HepG2 (cell line): Measurements from ENCODE around the gene CABP4. TPM values are rescaled to one million over a fixed set of nuclear protein-coding genes. Genes with fewer than 3 reads are reported as not detected.

Experiments
- ATF7-NPFF ChIP-seq: sonication (generic); formaldehyde crosslinking; IDR thresholded peaks from 2 replicates; pipeline ENCODE4 v1.8.1; 2023; ENCODE audit warnings: mild to moderate bottlenecking, low read depth, missing genetic modification reagents, moderate library complexity
- BCL6 ChIP-seq: IDR thresholded peaks from 2 replicates; pipeline ENCODE4 v1.6.1; 2016; ENCODE audit warnings: missing genetic modification reagents, missing compliant biosample characterization
- FIP1L1 ChIP-seq: fragments of 200-400 bp; formaldehyde crosslinking; IDR thresholded peaks from 2 replicates; pipeline ENCODE4 v1.6.1; 2018; ENCODE audit warnings: low read depth, mild to moderate bottlenecking, low read length, moderate library complexity, borderline replicate concordance; ENCODE audit not compliant: insufficient read depth
- GTF2F1 ChIP-seq: fragments of 150-350 bp; IDR thresholded peaks from 2 replicates; pipeline ENCODE4 v1.6.1; 2014; ENCODE audit warnings: low read length
- IKZF4 ChIP-seq: sonication (generic); formaldehyde crosslinking; IDR thresholded peaks from 2 replicates; pipeline ENCODE4 v1.5.1; 2020; ENCODE audit warnings: borderline replicate concordance, mild to moderate bottlenecking, low read depth, missing genetic modification reagents; ENCODE audit errors: not compliant biosample characterization
- MXI1 ChIP-seq: IDR thresholded peaks from 3 replicates; pipeline ENCODE4 v1.6.1; 2012; ENCODE audit warnings: low read depth, low read length, inconsistent platforms, borderline replicate concordance
- MYNN ChIP-seq: sonication (generic); formaldehyde crosslinking; IDR thresholded peaks from 2 replicates; pipeline ENCODE4 v1.4.0; 2020; ENCODE audit warnings: mild to moderate bottlenecking, low read depth, missing genetic modification reagents
- ONECUT2 ChIP-seq: sonication (generic); formaldehyde crosslinking; IDR thresholded peaks from 2 replicates; pipeline ENCODE4 v1.4.0; 2020; ENCODE audit warnings: missing genetic modification reagents
- SP1 ChIP-seq, 2 experiments: fragments of 450-650 bp in 1 of 2; sonication (generic) in 1 of 2; formaldehyde crosslinking in 1 of 2; IDR thresholded peaks; 2 replicates each; pipeline versions ENCODE4 v1.4.0 to v1.6.1; 2016 to 2020; ENCODE audit warnings: missing genetic modification reagents in 1 of 2
- ZBTB4 ChIP-seq: sonication (generic); formaldehyde crosslinking; IDR thresholded peaks from 2 replicates; pipeline ENCODE4 v1.4.0; 2020; ENCODE audit warnings: missing genetic modification reagents, mild to moderate bottlenecking, borderline replicate concordance
- ZNF230 ChIP-seq: sonication (generic); formaldehyde crosslinking; IDR thresholded peaks from 2 replicates; pipeline ENCODE4 v1.4.0; 2020; ENCODE audit warnings: mild to moderate bottlenecking, missing genetic modification reagents
- ZNF512B ChIP-seq: sonication (generic); formaldehyde crosslinking; IDR thresholded peaks from 2 replicates; pipeline ENCODE4 v1.5.1; 2020; ENCODE audit warnings: missing genetic modification reagents, mild to moderate bottlenecking, borderline replicate concordance
- polyA plus RNA-seq, 8 experiments: library from polyadenylated mRNA; depleted of rRNA in 3 of 8; stranded (reverse) in 7 of 8; unstranded in 1 of 8; fragments of >200 nt; fragmentation: Illumina TruSeq in 4 of 8; extraction: Trizol in 4 of 8; gene quantifications; 2 replicates each; pipeline versions ENCODE4 v1.2.1 to v1.2.3, GENCODE V29; 2011 to 2016; ENCODE audit warnings: low read depth in 4 of 8, missing spikeins in 1 of 8, mixed read lengths in 1 of 8; ENCODE audit not compliant: insufficient read depth in 1 of 8
- total RNA-seq, 5 experiments: library from RNA; depleted of rRNA; stranded (reverse); fragments of >200 nt; fragmentation: Illumina TruSeq; extraction: Trizol; gene quantifications; 2 replicates each; pipeline ENCODE4 v1.2.3, GENCODE V29; 2016; ENCODE audit warnings: low read depth in 1 of 5
- TF ChIP-seq, protein P1 (sequence below): sonication (generic); formaldehyde crosslinking; IDR thresholded peaks from 2 replicates; pipeline ENCODE4 v1.8.1; 2023; ENCODE audit warnings: mild to moderate bottlenecking, missing genetic modification reagents
- TF ChIP-seq, protein P2 (sequence below): sonication (generic); formaldehyde crosslinking; IDR thresholded peaks from 2 replicates; pipeline ENCODE4 v1.5.1; 2020; ENCODE audit warnings: missing genetic modification reagents, mild to moderate bottlenecking, borderline replicate concordance
- TF ChIP-seq, protein P3 (sequence below): sonication (generic); formaldehyde crosslinking; IDR thresholded peaks from 2 replicates; pipeline ENCODE4 v1.4.0; 2020; ENCODE audit warnings: missing genetic modification reagents, mild to moderate bottlenecking, borderline replicate concordance
- TF ChIP-seq, protein P4 (sequence below): sonication (generic); formaldehyde crosslinking; IDR thresholded peaks from 2 replicates; pipeline ENCODE4 v1.4.0; 2020; ENCODE audit warnings: mild to moderate bottlenecking, missing genetic modification reagents

The CABP4 gene
- total and polyA plus RNA-seq, 2 of the 13 experiments (the other 11 are each of a cell fraction or from before 2014, with no cell fraction given): not detected

DNA sequence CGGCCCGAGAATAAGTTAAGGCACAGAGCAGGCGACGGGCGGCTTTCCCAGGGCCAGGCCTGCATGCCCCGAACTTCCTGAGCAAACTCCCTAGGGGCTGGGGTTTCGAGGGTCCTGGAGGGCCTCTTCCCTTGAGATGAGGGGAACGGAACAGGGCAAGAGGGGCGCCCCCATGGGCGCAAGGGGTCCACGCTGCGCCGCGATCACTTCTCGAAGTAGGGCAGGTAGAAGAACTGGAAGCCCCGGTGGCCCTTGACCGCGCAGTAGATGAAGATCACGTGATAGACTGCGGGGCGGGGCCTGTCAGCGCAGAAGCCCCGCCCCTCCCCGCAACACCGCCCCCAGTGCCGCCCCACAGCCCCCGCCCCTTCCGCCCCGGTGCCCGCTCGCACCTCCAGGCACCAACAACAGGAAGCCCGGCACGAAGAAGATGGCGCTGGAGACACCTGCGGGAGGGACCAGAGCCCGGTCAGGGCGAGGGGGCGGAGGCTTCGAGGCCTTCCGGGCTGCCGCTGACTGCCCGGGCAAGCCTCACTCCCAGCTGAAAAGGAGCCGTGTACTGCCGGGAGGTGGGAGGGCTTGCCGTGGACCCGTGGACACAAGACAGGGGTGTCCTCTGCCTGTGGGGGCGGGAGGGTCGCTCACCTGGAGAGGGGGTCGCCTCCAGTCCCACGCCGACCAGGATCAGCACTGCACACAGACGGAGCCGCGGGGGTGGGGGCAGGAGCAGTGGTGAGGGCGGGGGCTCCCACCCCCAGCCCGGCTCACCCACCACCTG, 9.4 kb downstream of the CABP4 start (continued):
- no peak for TF ChIP-seq BCL6 (CRISPR knock-in tag)
- TF ChIP-seq, protein P1, sequence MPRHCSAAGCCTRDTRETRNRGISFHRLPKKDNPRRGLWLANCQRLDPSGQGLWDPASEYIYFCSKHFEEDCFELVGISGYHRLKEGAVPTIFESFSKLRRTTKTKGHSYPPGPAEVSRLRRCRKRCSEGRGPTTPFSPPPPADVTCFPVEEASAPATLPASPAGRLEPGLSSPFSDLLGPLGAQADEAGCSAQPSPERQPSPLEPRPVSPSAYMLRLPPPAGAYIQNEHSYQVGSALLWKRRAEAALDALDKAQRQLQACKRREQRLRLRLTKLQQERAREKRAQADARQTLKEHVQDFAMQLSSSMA (CRISPR knock-in tag): no peak
- 0 out of 2 replicates have a peak, but pooled peaks have one; percentile 54 for TF ChIP-seq GTF2F1
- TF ChIP-seq ATF7-NPFF: 0 out of 2 replicates have a peak, but pooled peaks have one; percentile 17
- TF ChIP-seq FIP1L1: no peak
- TF ChIP-seq ZNF512B (CRISPR knock-in tag): peak; percentile 75; the same call in 1 of the 2 replicates
- TF ChIP-seq SP1 (IDR thresholded peaks at IDR 0.05): no peak
- peak; percentile 37; the same call in 1 of the 2 replicates for TF ChIP-seq SP1 (CRISPR knock-in tag; IDR thresholded peaks at IDR 0.05)
- TF ChIP-seq, protein P2, sequence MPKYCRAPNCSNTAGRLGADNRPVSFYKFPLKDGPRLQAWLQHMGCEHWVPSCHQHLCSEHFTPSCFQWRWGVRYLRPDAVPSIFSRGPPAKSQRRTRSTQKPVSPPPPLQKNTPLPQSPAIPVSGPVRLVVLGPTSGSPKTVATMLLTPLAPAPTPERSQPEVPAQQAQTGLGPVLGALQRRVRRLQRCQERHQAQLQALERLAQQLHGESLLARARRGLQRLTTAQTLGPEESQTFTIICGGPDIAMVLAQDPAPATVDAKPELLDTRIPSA (CRISPR knock-in tag): peak; percentile 68; the same call in 1 of the 2 replicates
- no peak for TF ChIP-seq ZNF230 (CRISPR knock-in tag)
- no peak for TF ChIP-seq MYNN (CRISPR knock-in tag)
- no peak for TF ChIP-seq ONECUT2
- 0 out of 2 replicates have a peak, but pooled peaks have one; percentile 15 for TF ChIP-seq ZBTB4 (CRISPR knock-in tag)
- TF ChIP-seq, protein P3, sequence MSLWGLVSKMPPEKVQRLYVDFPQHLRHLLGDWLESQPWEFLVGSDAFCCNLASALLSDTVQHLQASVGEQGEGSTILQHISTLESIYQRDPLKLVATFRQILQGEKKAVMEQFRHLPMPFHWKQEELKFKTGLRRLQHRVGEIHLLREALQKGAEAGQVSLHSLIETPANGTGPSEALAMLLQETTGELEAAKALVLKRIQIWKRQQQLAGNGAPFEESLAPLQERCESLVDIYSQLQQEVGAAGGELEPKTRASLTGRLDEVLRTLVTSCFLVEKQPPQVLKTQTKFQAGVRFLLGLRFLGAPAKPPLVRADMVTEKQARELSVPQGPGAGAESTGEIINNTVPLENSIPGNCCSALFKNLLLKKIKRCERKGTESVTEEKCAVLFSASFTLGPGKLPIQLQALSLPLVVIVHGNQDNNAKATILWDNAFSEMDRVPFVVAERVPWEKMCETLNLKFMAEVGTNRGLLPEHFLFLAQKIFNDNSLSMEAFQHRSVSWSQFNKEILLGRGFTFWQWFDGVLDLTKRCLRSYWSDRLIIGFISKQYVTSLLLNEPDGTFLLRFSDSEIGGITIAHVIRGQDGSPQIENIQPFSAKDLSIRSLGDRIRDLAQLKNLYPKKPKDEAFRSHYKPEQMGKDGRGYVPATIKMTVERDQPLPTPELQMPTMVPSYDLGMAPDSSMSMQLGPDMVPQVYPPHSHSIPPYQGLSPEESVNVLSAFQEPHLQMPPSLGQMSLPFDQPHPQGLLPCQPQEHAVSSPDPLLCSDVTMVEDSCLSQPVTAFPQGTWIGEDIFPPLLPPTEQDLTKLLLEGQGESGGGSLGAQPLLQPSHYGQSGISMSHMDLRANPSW (CRISPR knock-in tag): 0 out of 2 replicates have a peak, but pooled peaks have one; percentile 14
- TF ChIP-seq IKZF4 (CRISPR knock-in tag): no peak
- TF ChIP-seq, protein P4, sequence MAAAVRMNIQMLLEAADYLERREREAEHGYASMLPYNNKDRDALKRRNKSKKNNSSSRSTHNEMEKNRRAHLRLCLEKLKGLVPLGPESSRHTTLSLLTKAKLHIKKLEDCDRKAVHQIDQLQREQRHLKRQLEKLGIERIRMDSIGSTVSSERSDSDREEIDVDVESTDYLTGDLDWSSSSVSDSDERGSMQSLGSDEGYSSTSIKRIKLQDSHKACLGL: peak; percentile 17; the same call in 1 of the 2 replicates
- peak; percentile 57; the same call in 1 of the 3 replicates for TF ChIP-seq MXI1
